Measurements from ENCODE around the gene TRERF1.

The TRERF1 gene

DNA sequence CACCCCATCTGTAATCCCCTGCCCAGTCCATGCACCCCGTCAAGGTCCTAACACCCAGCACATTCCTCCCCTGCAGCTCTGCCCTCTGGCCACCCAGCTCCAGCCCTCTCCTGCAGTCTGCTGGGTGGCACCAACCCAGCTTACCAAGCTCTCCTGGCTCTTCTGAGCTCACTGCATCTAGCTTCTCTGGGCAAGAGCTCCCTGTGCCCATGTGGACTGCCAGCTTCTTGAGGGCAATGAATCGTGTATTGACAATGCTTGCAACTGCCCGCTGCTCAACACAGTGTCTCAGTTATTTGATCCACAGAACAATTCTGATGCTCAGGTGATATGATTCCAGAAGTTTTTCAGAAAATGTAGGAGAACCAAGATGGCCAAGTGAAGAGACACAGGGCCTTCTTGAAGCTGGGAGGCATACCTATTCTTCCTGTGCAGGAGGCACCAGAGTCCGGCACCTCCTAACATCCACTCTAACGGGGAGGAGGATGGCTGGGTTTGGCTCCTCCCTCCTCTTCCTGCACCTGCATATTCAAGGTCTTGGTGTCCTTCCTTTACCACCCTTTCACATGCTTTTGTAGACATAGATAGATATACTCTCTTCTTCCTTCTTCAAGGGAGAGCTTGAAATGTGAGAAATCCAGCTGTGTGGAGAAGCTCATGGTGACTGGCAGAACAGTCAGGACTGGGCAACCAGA lies 85.6 kb downstream of the TRERF1 start:
- DNase-seq: no peak

GRCh38 chr6:42365021-42365420 lies 86.7 kb downstream of the TRERF1 start:
- DNase-seq: no peak

- no peak for DNase-seq
Measured at GRCh38 chr6:42363926-42364849, 87.5 kb downstream of the TRERF1 start.

DNA sequence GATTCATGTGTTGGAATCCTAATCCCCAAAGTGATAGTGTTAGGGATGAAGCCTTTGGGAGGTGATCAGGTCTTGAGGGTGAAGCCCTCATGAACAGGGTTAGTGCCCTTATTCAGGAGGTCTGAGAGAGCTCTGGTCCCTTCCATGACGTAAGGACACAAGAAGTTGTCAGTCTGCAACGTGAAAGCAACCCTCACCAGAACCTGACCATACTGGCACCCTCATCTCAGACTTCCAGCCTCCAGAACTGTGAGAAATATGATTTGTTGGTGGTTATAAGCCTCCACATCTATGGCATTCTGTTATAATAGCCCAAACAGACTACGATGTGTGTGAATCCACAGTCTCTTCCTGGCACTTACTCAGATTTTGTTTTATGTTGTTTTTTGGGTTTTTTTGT lies 90.7 kb downstream of the TRERF1 start:
- DNase-seq: no peak

DNA sequence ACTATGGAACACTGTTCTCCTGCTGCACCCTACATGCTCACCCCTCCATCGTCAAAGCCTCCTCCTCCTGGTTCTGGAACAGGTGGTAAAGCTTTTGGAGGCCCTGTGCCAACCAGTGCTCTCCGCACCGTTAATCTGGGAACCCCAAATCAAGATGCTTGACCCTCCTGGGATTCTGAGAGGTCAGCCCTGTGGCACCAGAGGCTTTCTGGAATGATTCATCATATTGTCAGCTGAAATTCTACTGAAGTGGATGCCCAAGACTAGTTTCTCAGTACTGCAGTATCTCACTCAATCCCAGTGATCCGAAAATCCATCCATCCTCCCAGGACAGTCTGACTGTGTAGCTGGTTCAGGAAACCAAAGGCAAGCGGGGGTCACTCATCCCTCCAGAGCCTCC lies 92.7 kb downstream of the TRERF1 start:
- DNase-seq: no peak

- DNase-seq: no peak
Measured at GRCh38 chr6:42355416-42355815, 96.3 kb downstream of the TRERF1 start.

- no peak for DNase-seq
Measured at GRCh38 chr6:42354702-42355101, 97.0 kb downstream of the TRERF1 start.

DNA sequence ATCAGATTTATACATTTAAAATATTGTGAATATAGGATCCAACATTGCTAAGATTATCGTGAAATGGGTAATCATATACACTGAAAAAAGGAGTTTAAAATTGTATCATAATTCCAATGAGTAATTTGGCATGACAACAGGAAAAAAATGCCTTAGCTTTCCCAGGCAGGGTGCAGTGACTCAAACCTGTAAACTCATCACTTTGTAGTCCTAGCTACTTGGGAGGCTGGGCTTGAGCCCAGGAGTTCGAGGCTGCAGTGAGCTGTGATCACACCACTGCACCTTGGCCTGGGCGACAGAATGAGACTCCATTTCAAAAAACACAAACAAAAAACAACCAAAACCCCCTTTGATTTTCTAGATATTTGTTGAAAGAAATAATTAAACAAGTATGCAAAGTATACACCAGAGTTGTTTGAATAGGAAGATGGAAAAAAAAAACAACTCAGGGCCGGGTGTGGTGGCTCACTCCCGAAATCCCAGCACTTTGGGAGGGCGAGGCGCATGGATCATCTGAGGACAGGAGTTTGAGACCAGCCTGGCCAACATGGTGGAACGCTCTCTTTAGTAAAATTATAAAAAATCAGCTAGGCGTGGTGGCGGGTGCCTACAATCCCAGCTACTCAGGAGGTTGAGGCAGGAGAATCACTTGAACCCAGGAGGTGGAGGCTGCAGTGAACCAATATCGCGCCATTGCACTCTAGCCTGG lies 98.7 kb downstream of the TRERF1 start:
- no peak for DNase-seq

- DNase-seq: no peak
Measured at GRCh38 chr6:42350911-42351310, 100.8 kb downstream of the TRERF1 start.

DNA sequence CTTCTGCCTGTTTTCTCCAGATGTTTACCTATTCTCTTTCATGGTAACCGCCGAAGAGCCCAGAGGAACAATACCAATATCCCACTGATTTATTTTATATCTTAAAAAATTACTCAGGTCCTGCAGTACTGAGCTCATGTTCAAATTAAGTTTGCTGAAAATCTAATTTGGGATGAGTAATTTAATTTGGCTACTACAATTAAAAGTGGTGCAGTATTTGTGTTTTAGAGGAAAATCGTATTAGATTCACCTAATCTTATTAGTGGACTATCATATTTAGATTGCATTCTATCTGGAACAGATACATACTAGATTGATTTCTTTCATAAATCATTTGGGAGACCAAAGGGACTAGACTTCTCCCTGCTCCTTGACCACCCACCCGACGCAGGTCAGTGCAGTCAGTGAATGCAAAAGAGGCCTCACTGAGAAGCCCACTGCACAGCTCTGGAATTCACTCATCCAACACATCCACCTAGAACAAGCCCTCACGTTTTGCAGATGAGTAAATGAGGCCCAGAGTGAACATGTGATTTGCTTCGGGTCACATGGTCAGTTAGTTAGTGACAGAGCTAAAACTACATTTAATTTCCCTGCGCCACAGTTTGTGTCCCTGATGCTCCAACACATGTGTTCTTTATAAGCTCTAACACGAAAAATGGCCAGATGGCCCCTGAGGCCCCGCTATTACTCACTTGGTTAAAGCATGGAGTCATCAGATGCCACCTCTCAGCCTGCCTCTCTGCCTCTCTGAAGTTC lies 101.8 kb downstream of the TRERF1 start:
- no peak for DNase-seq

- DNase-seq: no peak
Measured at GRCh38 chr6:42347456-42347855, 104.3 kb downstream of the TRERF1 start.

DNA sequence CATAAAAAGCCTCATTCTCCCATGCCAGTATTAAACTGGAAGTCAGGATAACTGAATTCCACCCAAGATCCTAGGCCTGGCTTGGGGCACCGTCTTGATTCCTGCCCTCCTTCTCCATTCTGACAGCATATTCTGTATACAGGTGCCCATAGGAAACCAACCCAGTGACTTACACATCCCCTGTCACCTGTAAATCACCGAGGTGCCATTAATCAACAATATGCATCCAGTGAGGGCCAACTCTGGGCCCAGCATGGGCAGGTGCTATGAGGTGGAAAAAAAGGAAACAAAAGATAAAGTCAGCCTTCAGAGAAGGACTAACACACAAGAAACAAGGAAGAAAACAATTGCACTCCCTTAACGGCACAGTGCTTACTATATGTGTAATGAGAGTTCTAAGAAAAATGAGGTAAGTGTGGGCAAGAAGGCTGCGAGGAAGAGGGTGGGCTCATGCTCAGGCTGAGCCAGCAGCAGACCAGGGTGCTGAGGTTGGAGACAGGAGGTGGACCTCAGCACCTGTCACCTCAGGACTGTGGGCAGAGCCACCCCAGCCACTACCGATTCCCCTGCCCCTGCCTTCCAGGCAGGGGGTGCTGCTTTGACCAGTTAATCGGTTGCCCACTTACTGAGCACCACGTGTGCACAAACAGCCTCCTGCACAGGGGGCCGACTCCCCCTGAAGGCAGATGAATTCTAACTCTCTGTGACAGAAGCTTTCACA lies 105.9 kb downstream of the TRERF1 start:
- DNase-seq: no peak

DNA sequence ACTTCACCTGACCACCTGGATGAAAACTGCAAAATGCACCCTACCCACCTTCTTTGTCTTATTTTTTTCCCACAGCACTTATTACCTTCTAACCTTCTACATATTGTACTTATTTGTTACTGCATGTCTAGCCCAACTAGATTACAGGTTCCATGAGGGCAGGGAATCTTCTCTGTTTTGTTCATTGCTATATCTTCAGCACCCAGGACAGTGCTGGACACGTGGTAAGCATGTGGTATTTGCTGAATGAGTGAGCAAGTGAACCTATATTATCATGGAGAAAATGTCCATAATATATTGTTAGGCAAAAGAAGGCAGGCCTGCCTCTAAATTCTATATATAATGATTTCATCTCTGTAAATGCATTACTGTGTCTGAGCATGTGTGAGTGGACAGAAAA lies 107.0 kb downstream of the TRERF1 start:
- DNase-seq: no peak

DNA sequence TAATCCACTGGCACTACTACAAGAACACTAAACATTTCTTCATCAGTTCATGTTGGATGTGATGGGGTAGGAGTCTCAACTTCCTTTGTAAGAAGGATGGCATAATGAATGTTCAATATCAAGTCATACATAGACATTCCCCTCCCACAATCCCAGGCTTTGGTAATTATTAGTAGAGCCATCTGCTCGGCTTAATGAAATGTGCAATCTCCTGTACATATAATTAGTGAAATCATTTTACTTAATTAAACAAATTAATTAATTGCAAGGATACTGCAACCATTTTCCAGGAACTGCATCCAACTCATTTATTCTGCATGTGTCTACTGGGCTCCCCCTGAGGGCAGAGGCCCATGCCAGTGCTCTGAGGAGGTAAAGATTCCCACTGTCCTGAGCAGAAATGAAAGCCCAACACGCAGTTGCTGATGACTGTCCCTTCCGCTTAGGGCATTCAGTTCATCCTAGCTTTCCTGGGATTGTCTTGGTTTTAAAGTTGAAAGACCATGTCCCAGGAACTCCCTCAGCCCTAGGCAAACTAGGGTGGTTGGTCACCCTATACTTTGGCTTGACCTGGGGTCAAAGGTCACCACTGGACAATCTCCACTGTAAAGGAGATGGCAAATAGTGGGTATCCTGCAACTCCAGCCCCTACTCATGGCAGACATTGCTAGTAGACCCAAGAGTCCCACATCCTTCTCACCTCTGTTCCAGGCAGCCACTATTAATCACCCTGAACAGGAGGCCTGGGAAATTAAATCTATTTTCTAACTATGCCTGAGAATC lies 109.8 kb downstream of the TRERF1 start:
- no peak for DNase-seq

DNA sequence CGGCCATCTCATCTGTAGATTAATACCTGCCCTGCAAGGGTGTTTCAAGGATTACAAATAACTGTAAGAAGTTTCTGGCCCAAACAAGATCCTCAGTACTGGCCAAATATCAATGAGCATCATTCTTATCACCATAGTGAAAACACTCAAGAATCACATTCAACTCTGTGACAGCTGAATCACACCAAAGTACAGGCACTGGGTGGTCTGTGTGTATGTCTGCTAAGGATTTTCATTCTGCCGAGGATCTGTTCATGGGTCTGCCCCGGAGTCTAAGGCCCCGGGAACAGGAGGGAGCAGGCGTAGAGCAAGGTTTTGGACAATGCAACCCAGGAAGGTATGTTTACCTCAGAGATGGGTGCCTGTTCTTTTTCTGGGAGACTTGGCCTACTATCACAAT lies 110.5 kb downstream of the TRERF1 start:
- DNase-seq: no peak

- no peak for DNase-seq
Measured at GRCh38 chr6:42340511-42340910, 111.2 kb downstream of the TRERF1 start.

DNA sequence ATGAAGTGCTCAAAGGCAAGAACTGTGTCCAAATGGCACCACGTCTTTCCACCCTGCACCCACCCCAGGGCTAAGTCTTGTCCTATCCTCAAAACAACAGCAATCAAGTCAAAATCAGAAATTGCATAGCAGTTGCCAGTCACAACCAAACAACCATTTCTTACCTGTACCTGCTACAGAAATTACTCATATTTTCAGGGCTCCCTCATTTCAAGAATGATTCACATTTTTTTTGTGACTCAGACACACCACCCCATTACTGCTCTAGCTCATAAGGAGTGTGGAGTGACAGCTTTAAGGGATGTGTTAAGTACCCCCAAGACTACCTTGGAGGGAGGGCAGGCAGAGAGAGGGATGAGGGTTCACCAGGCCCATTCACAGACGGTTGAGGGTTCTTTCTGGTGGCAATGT lies 111.7 kb downstream of the TRERF1 start:
- DNase-seq: peak in 1 of 2 experiments; percentile 27

- DNase-seq: no peak
Measured at GRCh38 chr6:42338744-42339222, 112.9 kb downstream of the TRERF1 start.

DNA sequence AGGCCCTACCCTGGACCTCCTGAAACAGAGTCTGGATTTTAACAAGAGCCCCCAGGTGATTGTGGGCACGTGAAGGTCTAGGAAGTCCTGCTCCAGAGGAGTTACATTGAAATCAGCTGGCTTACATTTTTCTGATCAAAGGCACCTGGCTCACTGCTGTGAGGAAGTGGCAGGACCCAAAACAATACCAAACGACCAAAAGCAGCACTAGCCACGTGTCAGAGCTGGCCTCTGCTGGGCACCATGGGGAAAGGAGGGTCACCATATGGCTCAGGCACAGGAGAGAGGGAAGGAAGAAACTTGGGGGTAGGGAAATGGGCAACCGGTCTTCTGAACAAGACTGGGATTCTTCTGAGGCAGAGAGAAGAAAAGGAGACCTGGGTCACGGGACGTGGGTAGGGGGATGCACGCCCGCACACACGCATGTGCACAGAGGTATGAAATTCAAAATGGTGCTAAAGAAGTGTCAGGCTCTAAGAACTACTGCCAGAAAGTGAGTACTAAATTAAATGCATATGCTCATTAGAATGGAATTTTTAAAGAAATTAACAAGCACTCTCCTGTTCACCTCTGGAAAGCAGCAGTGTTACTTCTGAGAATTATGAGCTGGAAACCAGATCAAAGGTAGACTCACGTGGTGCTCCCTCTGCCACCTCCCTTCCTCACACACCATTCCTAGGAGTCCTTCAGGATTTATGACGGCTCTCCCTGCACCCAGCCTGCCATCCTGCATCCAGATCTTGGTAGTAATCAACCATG lies 113.6 kb downstream of the TRERF1 start:
- no peak for DNase-seq

- no peak for DNase-seq
Measured at GRCh38 chr6:42336431-42336830, 115.3 kb downstream of the TRERF1 start.
